ENCODE data around the gene CPLANE2.
A peak's percentile ranks its signal among the peaks of the same experiment; 100 is the strongest.

CPLANE2 gene

DNA sequence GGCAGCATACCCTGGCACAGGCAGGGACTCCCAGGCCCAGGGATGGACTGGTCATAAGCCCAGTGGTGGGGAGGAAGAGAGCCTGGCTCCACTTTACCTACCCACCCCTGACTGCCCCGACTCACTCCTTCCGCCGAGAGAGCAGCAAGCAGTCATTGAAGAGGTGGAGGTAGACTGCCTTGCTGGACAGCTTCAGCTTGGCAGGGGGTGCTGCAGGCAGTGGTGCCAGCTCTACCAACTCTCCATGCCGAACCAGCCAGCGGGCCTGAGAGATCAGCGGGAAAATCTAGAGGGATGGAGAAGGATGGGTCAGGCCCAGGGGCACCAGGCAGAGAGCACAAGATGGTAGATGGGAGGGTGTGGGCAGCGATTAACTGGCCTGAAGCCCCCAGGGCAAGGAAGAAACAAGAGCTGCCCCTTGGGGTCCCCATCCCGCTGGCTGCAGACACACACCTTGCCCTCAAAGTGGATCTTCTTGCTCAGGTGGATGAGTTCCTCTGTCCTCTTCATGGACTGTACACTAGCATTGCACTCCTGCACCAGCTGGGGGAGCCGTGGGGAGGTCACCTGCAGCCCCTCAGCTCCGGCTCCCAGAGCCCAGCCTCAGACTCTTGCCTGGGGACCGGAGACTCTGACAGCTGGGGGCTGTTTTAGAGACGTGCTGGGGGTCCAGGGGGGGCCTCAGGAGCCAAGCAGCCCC, 32.2 kb downstream of the CPLANE2 start:
- no peak overlapping the region for H3K4me3 ChIP-seq (ENCODE audit: low read depth, low read length)
- TF ChIP-seq, protein P1, sequence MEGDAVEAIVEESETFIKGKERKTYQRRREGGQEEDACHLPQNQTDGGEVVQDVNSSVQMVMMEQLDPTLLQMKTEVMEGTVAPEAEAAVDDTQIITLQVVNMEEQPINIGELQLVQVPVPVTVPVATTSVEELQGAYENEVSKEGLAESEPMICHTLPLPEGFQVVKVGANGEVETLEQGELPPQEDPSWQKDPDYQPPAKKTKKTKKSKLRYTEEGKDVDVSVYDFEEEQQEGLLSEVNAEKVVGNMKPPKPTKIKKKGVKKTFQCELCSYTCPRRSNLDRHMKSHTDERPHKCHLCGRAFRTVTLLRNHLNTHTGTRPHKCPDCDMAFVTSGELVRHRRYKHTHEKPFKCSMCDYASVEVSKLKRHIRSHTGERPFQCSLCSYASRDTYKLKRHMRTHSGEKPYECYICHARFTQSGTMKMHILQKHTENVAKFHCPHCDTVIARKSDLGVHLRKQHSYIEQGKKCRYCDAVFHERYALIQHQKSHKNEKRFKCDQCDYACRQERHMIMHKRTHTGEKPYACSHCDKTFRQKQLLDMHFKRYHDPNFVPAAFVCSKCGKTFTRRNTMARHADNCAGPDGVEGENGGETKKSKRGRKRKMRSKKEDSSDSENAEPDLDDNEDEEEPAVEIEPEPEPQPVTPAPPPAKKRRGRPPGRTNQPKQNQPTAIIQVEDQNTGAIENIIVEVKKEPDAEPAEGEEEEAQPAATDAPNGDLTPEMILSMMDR (IDR thresholded peaks at IDR 0.05; ENCODE audit: low read depth, low read length, missing control alignments), result peak; percentile 49
- no peak for DNase-seq (ENCODE audit: low read depth)
- in situ Hi-C loops (cut with HindIII; ENCODE audit: low sequenced_read_pairs), result no loop called here

GRCh38 chr1:16204216-16204615, 32.8 kb downstream of the CPLANE2 start:
- DNase-seq (ENCODE audit: low read depth), result no peak
- H3K4me3 ChIP-seq (ENCODE audit: low read depth, low read length), result no peak overlapping the region
- in situ Hi-C loops (cut with HindIII; ENCODE audit: low sequenced_read_pairs), result no loop called here
- TF ChIP-seq, protein P1 (IDR thresholded peaks at IDR 0.05; ENCODE audit: low read depth, low read length, missing control alignments), result no peak

- H3K4me3 ChIP-seq (ENCODE audit: low read depth, low read length), result no peak overlapping the region
- TF ChIP-seq, protein P1 (IDR thresholded peaks at IDR 0.05; ENCODE audit: low read depth, low read length, missing control alignments), result no peak
- DNase-seq (ENCODE audit: low read depth), result no peak
- in situ Hi-C loops (cut with HindIII; ENCODE audit: low sequenced_read_pairs), result no loop called here
Measured at GRCh38 chr1:16203550-16203949, 33.4 kb downstream of the CPLANE2 start.

- TF ChIP-seq, protein P1 (IDR thresholded peaks at IDR 0.05; ENCODE audit: low read depth, low read length, missing control alignments), result no peak
- in situ Hi-C loops (cut with HindIII; ENCODE audit: low sequenced_read_pairs), result no loop called here
- DNase-seq (ENCODE audit: low read depth), result no peak
- H3K4me3 ChIP-seq (ENCODE audit: low read depth, low read length), result no peak overlapping the region
Measured at GRCh38 chr1:16202281-16203210, 34.4 kb downstream of the CPLANE2 start.

- TF ChIP-seq, protein P1 (IDR thresholded peaks at IDR 0.05; ENCODE audit: low read depth, low read length, missing control alignments), result no peak
- no peak overlapping the region for H3K4me3 ChIP-seq (ENCODE audit: low read depth, low read length)
- DNase-seq (ENCODE audit: low read depth), result no peak
- in situ Hi-C loops (cut with HindIII; ENCODE audit: low sequenced_read_pairs), result no loop called here
Measured at GRCh38 chr1:16199700-16200099, 37.3 kb downstream of the CPLANE2 start.

GRCh38 chr1:16199157-16199501, 37.9 kb downstream of the CPLANE2 start:
- no peak for DNase-seq (ENCODE audit: low read depth)
- in situ Hi-C loops (cut with HindIII; ENCODE audit: low sequenced_read_pairs), result no loop called here
- H3K4me3 ChIP-seq (ENCODE audit: low read depth, low read length), result no peak overlapping the region
- TF ChIP-seq, protein P1 (IDR thresholded peaks at IDR 0.05; ENCODE audit: low read depth, low read length, missing control alignments), result no peak
